Myometrial cell (primary cell): ENCODE measurements around the gene TTR. TPM values are rescaled to one million over a fixed set of nuclear protein-coding genes. Genes with fewer than 3 reads are reported as not detected.

Experiments used
- total RNA-seq: library from RNA; depleted of rRNA; stranded (reverse); fragments of >200 nt; gene quantifications from 2 replicates; pipeline ENCODE4 v1.2.3, GENCODE V29; 2015

Gene TTR
- total RNA-seq = not detected in 2 replicates

DNA sequence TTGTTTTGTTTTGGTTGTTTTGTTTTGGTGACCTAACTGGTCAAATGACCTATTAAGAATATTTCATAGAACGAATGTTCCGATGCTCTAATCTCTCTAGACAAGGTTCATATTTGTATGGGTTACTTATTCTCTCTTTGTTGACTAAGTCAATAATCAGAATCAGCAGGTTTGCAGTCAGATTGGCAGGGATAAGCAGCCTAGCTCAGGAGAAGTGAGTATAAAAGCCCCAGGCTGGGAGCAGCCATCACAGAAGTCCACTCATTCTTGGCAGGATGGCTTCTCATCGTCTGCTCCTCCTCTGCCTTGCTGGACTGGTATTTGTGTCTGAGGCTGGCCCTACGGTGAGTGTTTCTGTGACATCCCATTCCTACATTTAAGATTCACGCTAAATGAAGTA is at the start of gene TTR:
Gene TTR, plus strand, starts transcription at position 250 of the 400 bp plus-strand sequence. Its CDS starts 26 bp downstream, at position 276.

Other genes with a start within 250 kb of the TTR start
- gene DSG4, start 215.1 kb upstream of the TTR start, total RNA-seq = not detected in 2 replicates
- not detected in 2 replicates for gene DSG3, start 144.1 kb upstream of the TTR start, total RNA-seq
- gene DSG2, start 93.7 kb upstream of the TTR start, total RNA-seq = 9.8 and 15.6 TPM in 2 replicates
- 1.2 and 3.9 TPM in 2 replicates for gene B4GALT6, start 92.7 kb downstream of the TTR start, total RNA-seq
- not detected in 2 replicates for gene SLC25A52, start 169.0 kb downstream of the TTR start, total RNA-seq